Skeletal muscle tissue (tissue), 4 donors: ENCODE data around the gene IL5. TPM values are rescaled to one million over a fixed set of nuclear protein-coding genes. Genes with fewer than 3 reads are reported as not detected.
A peak's percentile ranks its signal among the peaks of the same experiment; 100 is the strongest.
"Not testable (repeated sequence)": the region's sequence is repeated elsewhere in the genome, so short reads cannot be mapped to it uniquely, and the experiment has no call there.

Experiments used
- H3K27ac ChIP-seq: one replicate; pipeline ENCODE4 v1.7.0; 2013; ENCODE audit warnings: mild to moderate bottlenecking, low read depth, low read length, inconsistent platforms
- H3K27me3 ChIP-seq, 3 donors: one replicate each; pipeline ENCODE4 v1.7.0; 2013; ENCODE audit warnings: low read length in 3 of 3; ENCODE audit not compliant: control insufficient read depth in 3 of 3, insufficient read depth in 3 of 3
- H3K36me3 ChIP-seq, 3 donors: one replicate each; pipeline ENCODE4 v1.7.0; 2013; ENCODE audit warnings: low read length in 3 of 3; ENCODE audit not compliant: control insufficient read depth in 3 of 3, insufficient read depth in 3 of 3
- H3K4me1 ChIP-seq, 3 donors: one replicate each; pipeline ENCODE4 v1.7.0; 2013; ENCODE audit warnings: low read length in 3 of 3, mild to moderate bottlenecking in 3 of 3; ENCODE audit not compliant: control insufficient read depth in 3 of 3, insufficient read depth in 3 of 3
- H3K4me3 ChIP-seq, 3 donors: one replicate each; pipeline ENCODE4 v1.7.0; 2013; ENCODE audit warnings: low read length in 3 of 3
- H3K9ac ChIP-seq, 3 donors: one replicate each; pipeline ENCODE4 v1.7.0; 2013; ENCODE audit warnings: low read length in 3 of 3, mild to moderate bottlenecking in 3 of 3, moderate library complexity in 2 of 3, low read depth in 1 of 3
- H3K9me3 ChIP-seq, 3 donors: one replicate each; pipeline ENCODE4 v1.7.0; 2013; ENCODE audit warnings: low read length in 3 of 3; ENCODE audit not compliant: control insufficient read depth in 3 of 3
- total RNA-seq: library from RNA; depleted of rRNA; stranded (reverse); fragments of >200 nt; gene quantifications from one replicate; pipeline ENCODE4 v1.2.3, GENCODE V29; 2014
- donor health status: Osteomylitis.

Gene IL5
- total RNA-seq, 1 donor from 2014 or later = not detected

DNA sequence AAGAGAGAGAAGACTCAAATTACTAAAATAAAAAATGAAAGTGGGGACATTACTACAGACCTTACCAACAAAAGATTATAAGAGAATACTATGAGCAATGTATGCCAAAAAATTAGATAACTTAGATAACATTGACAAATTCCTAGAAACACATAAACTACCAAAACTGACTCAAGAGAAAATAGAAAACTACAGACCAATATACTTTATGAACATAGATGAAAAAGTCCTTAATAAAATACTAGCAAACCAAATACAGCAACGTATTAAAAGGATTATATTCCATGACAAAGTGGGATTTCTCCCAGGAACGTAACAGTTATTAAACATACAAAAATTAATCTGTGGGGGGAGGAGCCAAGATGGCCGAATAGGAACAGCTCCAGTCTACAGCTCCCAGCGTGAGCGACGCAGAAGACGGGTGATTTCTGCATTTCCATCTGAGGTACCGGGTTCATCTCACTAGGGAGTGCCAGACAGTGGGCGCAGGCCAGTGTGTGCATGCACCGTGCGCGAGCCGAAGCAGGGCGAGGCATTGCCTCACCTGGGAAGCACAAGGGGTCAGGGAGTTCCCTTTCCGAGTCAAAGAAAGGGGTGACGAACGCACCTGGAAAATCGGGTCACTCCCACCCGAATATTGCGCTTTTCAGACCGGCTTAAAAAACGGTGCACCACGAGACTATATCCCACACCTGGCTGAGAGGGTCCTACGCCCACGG is 29.5 kb downstream of the IL5 start:
- H3K4me1 ChIP-seq, H3K36me3 ChIP-seq, H3K4me3 ChIP-seq, H3K27ac ChIP-seq, H3K9ac ChIP-seq, H3K9me3 ChIP-seq, H3K27me3 ChIP-seq: not testable (repeated sequence)

DNA sequence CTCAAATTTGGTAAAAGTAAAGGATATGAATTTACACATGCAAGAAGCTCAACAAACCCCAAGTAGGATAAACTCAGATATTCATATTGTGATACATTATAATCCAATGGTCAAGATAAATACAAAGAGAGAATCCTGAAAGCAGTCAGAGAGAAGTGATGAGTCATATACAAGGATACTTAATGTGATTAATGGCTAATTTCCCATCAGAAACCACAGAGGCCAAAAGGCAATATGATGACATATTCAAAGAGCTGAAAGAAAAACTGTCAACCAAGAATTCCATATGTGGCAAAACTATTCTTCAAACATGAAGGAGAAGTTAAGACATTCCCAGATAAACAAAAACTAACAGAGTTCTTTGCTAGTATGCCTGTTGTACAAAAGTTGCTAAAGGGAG is 33.2 kb downstream of the IL5 start:
- H3K9ac ChIP-seq = no peak overlapping the region
- peaks cover 0 to 6% (median 0%) of the 10 kb centered on the region in 3 donors for H3K4me1 ChIP-seq
- H3K9me3 ChIP-seq = no peaks in the 10 kb centered on the region
- no peak overlapping the region for H3K27ac ChIP-seq
- no peaks in the 10 kb centered on the region for H3K27me3 ChIP-seq
- H3K4me3 ChIP-seq = no peak overlapping the region
- no peaks in the 10 kb centered on the region for H3K36me3 ChIP-seq

- Histone ChIP-seq H3K4me3 (no peak overlapping the region), H3K27ac (no peak overlapping the region), H3K27me3 (no peaks in the 10 kb centered on the region), H3K36me3 (no peaks in the 10 kb centered on the region), H3K4me1 (peaks cover 4 to 13% (median 6%) of the 10 kb centered on the region in 3 donors), H3K9me3 (no peaks in the 10 kb centered on the region), H3K9ac (no peak overlapping the region)
Measured at GRCh38 chr5:132506094-132506692, 37.1 kb downstream of the IL5 start.

- no peaks in the 10 kb centered on the region for H3K36me3 ChIP-seq
- no peaks in the 10 kb centered on the region for H3K27me3 ChIP-seq
- H3K4me3 ChIP-seq = no peak overlapping the region
- no peaks in the 10 kb centered on the region for H3K9me3 ChIP-seq
- no peak overlapping the region for H3K27ac ChIP-seq
- H3K4me1 ChIP-seq = peaks cover 9 to 18% (median 12%) of the 10 kb centered on the region in 3 donors
- no peak overlapping the region for H3K9ac ChIP-seq
Measured at GRCh38 chr5:132505641-132506040, 37.7 kb downstream of the IL5 start.

GRCh38 chr5:132504746-132505145 is 38.6 kb downstream of the IL5 start:
- H3K9ac ChIP-seq = no peak overlapping the region
- H3K27ac ChIP-seq = no peak overlapping the region
- no peaks in the 10 kb centered on the region for H3K27me3 ChIP-seq
- H3K4me3 ChIP-seq = no peak overlapping the region
- H3K9me3 ChIP-seq = no peaks in the 10 kb centered on the region
- no peaks in the 10 kb centered on the region for H3K36me3 ChIP-seq
- peaks cover 10 to 20% (median 14%) of the 10 kb centered on the region in 3 donors for H3K4me1 ChIP-seq

DNA sequence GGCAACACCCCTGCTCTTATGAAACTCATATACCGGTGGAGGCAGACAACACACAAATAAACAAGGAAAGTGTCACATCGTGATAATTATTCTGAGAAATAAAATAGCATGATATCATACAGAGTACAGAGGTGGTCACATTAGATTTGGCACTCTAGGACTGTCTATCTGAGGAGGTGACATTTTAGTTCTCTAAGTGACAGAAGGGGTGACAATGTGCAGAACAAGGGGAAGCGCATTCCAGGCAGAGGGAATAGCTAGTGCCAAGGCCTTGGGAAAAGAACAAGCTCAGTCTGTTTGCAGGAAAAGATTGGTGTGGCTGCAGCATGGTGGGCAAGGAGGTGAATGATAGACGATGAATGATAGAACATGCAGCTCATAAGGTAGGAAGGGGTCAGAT is 40.1 kb downstream of the IL5 start:
- H3K36me3 ChIP-seq = no peaks in the 10 kb centered on the region
- H3K4me3 ChIP-seq = no peak overlapping the region
- no peaks in the 10 kb centered on the region for H3K27me3 ChIP-seq
- H3K9me3 ChIP-seq = no peaks in the 10 kb centered on the region
- H3K27ac ChIP-seq = no peak overlapping the region
- no peak overlapping the region for H3K9ac ChIP-seq
- peaks cover 13 to 23% (median 18%) of the 10 kb centered on the region in 3 donors for H3K4me1 ChIP-seq

GRCh38 chr5:132501961-132502931 is 41.1 kb downstream of the IL5 start:
- no peak overlapping the region for H3K27ac ChIP-seq
- H3K9me3 ChIP-seq = no peaks in the 10 kb centered on the region
- peaks cover 22 to 33% (median 28%) of the 10 kb centered on the region in 3 donors for H3K4me1 ChIP-seq
- H3K27me3 ChIP-seq = no peaks in the 10 kb centered on the region
- H3K9ac ChIP-seq = peak overlapping the region in 1 of 3 donors; percentile 8
- H3K36me3 ChIP-seq = no peaks in the 10 kb centered on the region
- H3K4me3 ChIP-seq = no peak overlapping the region

DNA sequence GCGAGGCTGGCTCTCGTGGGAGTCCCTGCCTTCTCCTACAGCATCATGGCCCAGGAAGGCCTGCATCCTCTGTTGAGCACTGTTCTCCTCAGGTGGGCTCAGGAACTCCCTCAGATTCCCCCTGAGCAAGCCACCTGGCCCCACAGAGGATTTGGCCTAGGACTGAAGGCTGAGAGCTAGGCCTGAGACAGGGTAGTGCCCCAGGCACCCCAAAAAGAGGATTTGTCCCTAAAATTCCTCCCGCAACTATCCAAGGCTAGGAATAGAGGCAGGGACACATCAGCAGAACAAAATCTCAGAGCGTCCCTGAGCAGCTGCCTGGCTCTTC is 41.7 kb downstream of the IL5 start:
- Histone ChIP-seq H3K4me3 (no peak overlapping the region), H3K36me3 (no peaks in the 10 kb centered on the region), H3K9ac (peak overlapping the region in 1 of 3 donors; percentile 50), H3K27ac (no peak overlapping the region), H3K4me1 (peaks cover 26 to 36% (median 32%) of the 10 kb centered on the region in 3 donors), H3K9me3 (no peaks in the 10 kb centered on the region), H3K27me3 (no peaks in the 10 kb centered on the region)

GRCh38 chr5:132500931-132501628 is 42.2 kb downstream of the IL5 start:
- peak overlapping the region in 1 of 3 donors; percentile 57 for H3K9ac ChIP-seq
- no peak overlapping the region for H3K27ac ChIP-seq
- H3K9me3 ChIP-seq = no peaks in the 10 kb centered on the region

More at GRCh38 chr5:132500931-132501628, 42.2 kb downstream of the IL5 start:
- no peak overlapping the region for H3K4me3 ChIP-seq
- H3K36me3 ChIP-seq = no peaks in the 10 kb centered on the region
- H3K27me3 ChIP-seq = no peaks in the 10 kb centered on the region
- peaks cover 30 to 39% (median 34%) of the 10 kb centered on the region in 3 donors for H3K4me1 ChIP-seq
